Psoas muscle (tissue), 8 donors: ENCODE data around the gene DHX9. TPM values are rescaled to one million over a fixed set of nuclear protein-coding genes. Genes with fewer than 3 reads are reported as not detected.

ENCODE experiments used
- ATAC-seq, 4 donors: fragments of 200-7000 bp; cut with Tn5 transposase; one replicate each; pipeline ENCODE4 v1.9.1; 2020; ENCODE audit warnings: moderate library complexity in 3 of 4, mild to moderate bottlenecking in 2 of 4
- DNase-seq, 2 donors: peaks; one replicate each; pipeline ENCODE4 v3.0.0-alpha.2; 2020
- H3K27ac ChIP-seq: fragments of 200-600 bp; one replicate; pipeline ENCODE4 v1.8.0; 2022
- H3K27me3 ChIP-seq, 3 donors: fragments of 200-600 bp in 1 of 3; one replicate each; pipeline versions ENCODE4 v1.6.1 to v1.8.0; 2013 to 2022; ENCODE audit warnings: low read length in 2 of 3, mild to moderate bottlenecking in 2 of 3, moderate library complexity in 1 of 3; ENCODE audit not compliant: insufficient read depth in 3 of 3
- H3K36me3 ChIP-seq, 2 donors: fragments of 200-600 bp in 1 of 2; one replicate each; pipeline versions ENCODE4 v1.6.1 to v1.8.0; 2013 to 2022; ENCODE audit warnings: low read depth in 1 of 2, mild to moderate bottlenecking in 1 of 2, moderate library complexity in 1 of 2; ENCODE audit not compliant: insufficient read depth in 1 of 2
- H3K4me1 ChIP-seq: fragments of 200-600 bp; one replicate; pipeline ENCODE4 v1.8.0; 2022
- H3K4me3 ChIP-seq: fragments of 200-600 bp; one replicate; pipeline ENCODE4 v1.8.0; 2022; ENCODE audit warnings: mild to moderate bottlenecking
- H3K9me3 ChIP-seq: fragments of 200-600 bp; one replicate; pipeline ENCODE4 v1.8.0; 2022
- CTCF ChIP-seq: fragments of 200-600 bp; IDR thresholded peaks from one replicate; pipeline ENCODE4 v1.8.0; 2022; ENCODE audit warnings: antibody characterized with exemption
- WGBS, 3 donors: extraction: QIAGEN DNeasy Blood & Tissue Kit; methylation state at CpG; one replicate each; pipeline versions ENCODE4 v1.1.6 to v1.1.7; 2013; 5-methylcytosine and 5-hydroxymethylcytosine counted together
- intact Hi-C, 2 donors: fragments of 100-400 bp; cut with DNase I; formaldehyde crosslinking; loops; one replicate each; pipeline versions ENCODE4 v1.11.0 to v1.14.2; 2022
- polyA plus RNA-seq, 3 donors: library from polyadenylated mRNA; stranded (reverse); fragments of 200-250 nt; gene quantifications; one replicate each; pipeline ENCODE4 v1.2.3, GENCODE V29; 2013
- total RNA-seq, 4 donors: library from RNA; stranded (reverse); fragmentation: NEBNext Ultra II Directional in 2 of 4; extraction: Animal tissue kit (Norgen Biotek cat#: 25700) in 2 of 4; gene quantifications; one replicate each; pipeline versions ENCODE4 v1.2.1 to v1.2.4, GENCODE V29; 2021 to 2023
- donor health status: healthy with polysubstance abuse.
- donor health status: DM: no; HTN: no; CAD: no; lungs with moderate emphysema.
- donor health status: Bipolar disorder and iron deficiency.
- donor health status: healthy.
- donor health status: DM: yes; HTN: yes; CAD: no.
- donor health status: DM: no; HTN: no; CAD: no.
- donor health status: DM: no; HTN: no; CAD: no.
- donor health status: DM: yes; HTN: yes; CAD: no.

DHX9 gene
- total and polyA plus RNA-seq, 7 donors: 31.8 to 60.3 (median 56.0) TPM

DNA sequence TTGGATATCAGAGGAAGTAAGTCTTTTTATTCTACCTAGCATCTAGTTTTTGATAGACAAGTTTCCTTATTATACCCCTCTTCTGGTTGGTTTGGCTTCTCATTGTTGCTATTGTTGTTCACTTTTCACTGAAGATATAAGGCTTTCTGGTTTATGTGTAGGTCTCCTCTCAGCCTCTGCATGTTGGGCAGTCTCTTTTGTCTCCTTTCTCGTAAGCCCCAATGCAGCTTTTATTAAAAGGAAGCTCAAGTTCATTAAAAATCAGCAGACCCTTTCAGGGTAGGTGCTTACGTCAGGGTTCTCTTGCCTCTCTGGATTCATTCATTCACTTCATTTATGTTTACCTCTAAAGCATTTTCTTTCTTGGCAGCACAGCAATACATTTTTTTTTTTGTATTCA lies 4.8 kb upstream of the DHX9 start:
- Histone ChIP-seq H3K27me3 (no peaks in the 10 kb centered on the region), H3K36me3 (peaks cover 0 to 13% of the 10 kb centered on the region in 2 donors), H3K4me1 (no peaks in the 10 kb centered on the region), H3K9me3 (no peaks in the 10 kb centered on the region), H3K4me3 (no peak overlapping the region), H3K27ac (no peak overlapping the region)
- ATAC-seq (no peak), DNase-seq (no peak)
- 93 to 97% (median 95%) methylated on average over 2 of the region's 2 CpGs for WGBS, 3 donors
- TF ChIP-seq CTCF: no peak
- intact Hi-C loops: no loop called here

- Histone ChIP-seq H3K4me1 (peaks cover 6% of the 10 kb centered on the region), H3K4me3 (no peak overlapping the region), H3K27ac (no peak overlapping the region), H3K27me3 (no peaks in the 10 kb centered on the region), H3K36me3 (no peaks in the 10 kb centered on the region), H3K9me3 (no peaks in the 10 kb centered on the region)
- WGBS, 3 donors: 80 to 89% (median 82%) methylated on average over 10 of the region's 10 CpGs
- ATAC-seq (no peak), DNase-seq (no peak)
- intact Hi-C loops: no loop called here
- no peak for TF ChIP-seq CTCF
Observed at GRCh38 chr1:182835806-182836205, 3.3 kb upstream of the DHX9 start.

DNA sequence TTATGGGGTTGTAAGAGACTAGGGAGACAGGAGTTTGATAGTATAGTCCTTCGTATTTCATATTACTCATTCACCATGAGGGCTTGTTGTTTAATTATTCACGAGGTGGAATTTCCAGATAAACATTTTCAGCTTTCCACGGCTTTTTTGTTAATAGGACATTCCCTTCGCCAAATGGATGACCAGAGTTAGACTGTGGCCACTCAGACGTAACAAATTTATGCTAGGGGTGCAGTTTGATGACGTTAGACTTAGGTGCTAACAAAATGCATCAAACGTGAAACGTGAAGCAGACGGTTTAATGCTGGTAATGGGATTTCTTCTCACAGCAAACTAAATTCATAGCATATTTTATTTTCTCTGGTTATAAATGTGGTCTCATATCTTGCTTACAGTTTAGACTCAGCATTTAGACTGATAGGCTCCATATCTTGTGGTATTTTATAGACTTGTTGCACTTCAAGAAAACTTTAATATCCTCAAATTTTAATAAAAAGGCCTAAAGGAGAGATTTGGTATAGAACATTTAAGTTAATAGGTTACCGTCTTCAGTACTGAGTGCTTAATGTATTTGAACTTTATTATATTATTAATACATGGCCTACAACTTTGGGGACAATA lies 2.3 kb downstream of the DHX9 start:
- no peak overlapping the region for H3K27ac ChIP-seq
- peak overlapping the region; percentile 94 for H3K4me3 ChIP-seq
- intact Hi-C loops: no loop called here

GRCh38 chr1:182842265-182842664 lies 3.1 kb downstream of the DHX9 start:
- H3K27ac ChIP-seq: peak overlapping the region; percentile 8
- 32 to 40% (median 33%) methylated on average over 4 of the region's 4 CpGs for WGBS, 3 donors
- peaks cover 8 to 43% of the 10 kb centered on the region in 2 donors for H3K36me3 ChIP-seq
- DNase-seq (no peak), ATAC-seq (no peak)
- no peak for TF ChIP-seq CTCF
- H3K4me1 ChIP-seq: peaks cover 33% of the 10 kb centered on the region
- intact Hi-C loops: no loop called here
- no peaks in the 10 kb centered on the region for H3K27me3 ChIP-seq
- no peak overlapping the region for H3K4me3 ChIP-seq
- no peaks in the 10 kb centered on the region for H3K9me3 ChIP-seq

More for the DNA sequence above, 2.3 kb downstream of the DHX9 start:
- H3K4me1 ChIP-seq: peaks cover 33% of the 10 kb centered on the region
- H3K27me3 ChIP-seq: no peaks in the 10 kb centered on the region
- H3K9me3 ChIP-seq: no peaks in the 10 kb centered on the region
- no peak for DNase-seq
- TF ChIP-seq CTCF: no peak
- no peak for ATAC-seq
- 45 to 56% (median 48%) methylated on average over 10 of the region's 10 CpGs for WGBS, 3 donors
- peaks cover 8 to 35% of the 10 kb centered on the region in 2 donors for H3K36me3 ChIP-seq

GRCh38 chr1:182845379-182845778 lies 6.2 kb downstream of the DHX9 start:
- intact Hi-C loops: no loop called here
- Histone ChIP-seq H3K4me1 (peaks cover 32% of the 10 kb centered on the region), H3K36me3 (peaks cover 21 to 74% of the 10 kb centered on the region in 2 donors), H3K9me3 (no peaks in the 10 kb centered on the region), H3K27ac (no peak overlapping the region), H3K4me3 (no peak overlapping the region), H3K27me3 (no peaks in the 10 kb centered on the region)
- TF ChIP-seq CTCF: no peak
- 93 to 100% (median 100%) methylated on average over 1 of the region's 1 CpG for WGBS, 3 donors
- ATAC-seq (no peak), DNase-seq (no peak)
